Measurements from ENCODE around the gene IL1RL2. TPM values are rescaled to one million over a fixed set of nuclear protein-coding genes. Genes with fewer than 3 reads are reported as not detected.

Gene IL1RL2
- total RNA-seq, 4 donors from 2014 or later: 0.70 to 1.3 TPM; not detected in 2

GRCh38 chr2:102185347-102185746 is 1.5 kb upstream of the IL1RL2 start:
- no peak overlapping the region for H3K27ac ChIP-seq
- intact Hi-C loops (cut with DNase I; ENCODE audit: low total_unique reads): no loop called here
- TF ChIP-seq CTCF (IDR thresholded peaks at IDR 0.05): peak; percentile 24 to 44 (median 34)
- no peak for TF ChIP-seq POLR2A (IDR thresholded peaks at IDR 0.05)
- H3K9me3 ChIP-seq: no peaks in the 10 kb centered on the region
- no peaks in the 10 kb centered on the region for H3K36me3 ChIP-seq
- H3K4me3 ChIP-seq: no peak overlapping the region
- no peak for DNase-seq
- no peaks in the 10 kb centered on the region for H3K27me3 ChIP-seq
- H3K4me1 ChIP-seq: peaks cover 0 to 4% of the 10 kb centered on the region in 2 donors

DNA sequence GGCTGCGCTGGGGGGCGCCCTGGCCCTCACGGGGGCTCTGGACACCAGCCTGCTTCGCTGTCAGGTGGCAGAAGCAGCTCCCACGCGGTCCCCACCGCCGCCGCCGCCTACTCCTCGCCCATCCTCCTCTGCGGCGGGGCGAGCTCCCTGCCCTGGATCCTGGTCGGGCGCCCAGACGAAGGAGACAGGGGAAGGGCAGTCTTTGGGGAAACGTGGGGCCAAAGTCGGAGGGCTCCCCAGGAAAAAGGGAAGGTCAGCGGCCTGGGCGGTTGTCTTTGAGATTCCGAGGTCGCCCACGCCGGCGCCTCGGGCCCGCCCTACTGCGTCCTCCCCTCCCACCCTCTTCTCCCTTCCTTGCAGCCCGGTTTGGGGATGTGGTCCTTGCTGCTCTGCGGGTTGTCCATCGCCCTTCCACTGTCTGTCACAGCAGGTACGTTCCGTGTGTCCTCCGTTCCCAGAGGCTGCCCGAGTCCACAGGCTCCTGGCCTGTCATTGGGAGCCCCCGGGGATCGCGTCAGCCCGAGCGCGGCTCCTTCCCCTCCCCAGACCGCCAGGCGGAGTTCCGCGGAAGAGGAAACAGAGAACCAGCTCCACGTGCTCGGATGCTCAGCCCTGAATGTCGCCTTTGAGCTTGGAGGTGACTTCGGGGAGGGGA is 800 bp downstream of the IL1RL2 start:
- H3K4me1 ChIP-seq: peaks cover 0 to 4% of the 10 kb centered on the region in 2 donors
- no peaks in the 10 kb centered on the region for H3K36me3 ChIP-seq
- peak; percentile 24 to 50 for DNase-seq
- TF ChIP-seq CTCF (IDR thresholded peaks at IDR 0.05) (peak; percentile 11 to 43 (median 28)), POLR2A (IDR thresholded peaks at IDR 0.05) (no peak)
- H3K27me3 ChIP-seq: no peaks in the 10 kb centered on the region
- intact Hi-C loops (cut with DNase I; ENCODE audit: low total_unique reads): no loop called here
- peak overlapping the region; percentile 32 to 60 for H3K27ac ChIP-seq
- no peaks in the 10 kb centered on the region for H3K9me3 ChIP-seq
- H3K4me3 ChIP-seq: peak overlapping the region; percentile 40 to 41

DNA sequence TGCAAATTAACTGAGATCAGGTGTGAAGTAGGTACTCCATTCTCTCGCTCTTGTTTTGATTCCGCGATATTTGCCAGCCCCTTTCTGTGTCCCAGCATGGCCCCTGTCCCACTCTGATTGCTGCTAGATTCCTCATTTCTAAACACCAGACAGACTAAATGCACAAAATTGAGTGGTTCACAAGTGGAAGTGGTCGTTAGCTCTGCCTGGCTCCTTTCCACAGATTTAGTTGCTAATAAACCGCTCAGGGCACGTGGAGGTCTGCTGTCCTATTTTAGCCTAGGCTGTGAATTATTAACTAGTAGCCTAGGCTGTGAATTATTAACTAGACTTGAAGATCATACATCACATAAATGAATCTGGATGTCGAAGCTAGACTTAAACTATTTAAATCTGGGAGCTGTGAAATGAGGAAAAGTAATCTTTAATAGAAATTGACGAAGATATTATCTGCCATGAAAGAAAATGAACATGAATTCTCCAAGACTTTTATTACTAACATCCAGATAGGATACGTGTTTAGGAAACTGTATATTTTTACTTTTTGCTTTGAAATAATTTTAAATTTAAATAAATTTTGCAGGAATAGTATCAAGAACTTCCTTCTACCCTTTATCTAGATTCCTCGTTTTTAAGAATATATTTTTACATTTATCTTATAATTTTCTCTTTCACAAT is 3.7 kb downstream of the IL1RL2 start:
- TF ChIP-seq CTCF (IDR thresholded peaks at IDR 0.05) (no peak), POLR2A (IDR thresholded peaks at IDR 0.05) (no peak)
- intact Hi-C loops (cut with DNase I; ENCODE audit: low total_unique reads): no loop called here
- no peak overlapping the region for H3K4me3 ChIP-seq

GRCh38 chr2:102191501-102191900 is 4.7 kb downstream of the IL1RL2 start:
- Histone ChIP-seq H3K4me1 (peaks cover 0 to 4% of the 10 kb centered on the region in 2 donors), H3K27ac (no peak overlapping the region), H3K9me3 (no peaks in the 10 kb centered on the region), H3K4me3 (no peak overlapping the region), H3K36me3 (no peaks in the 10 kb centered on the region), H3K27me3 (no peaks in the 10 kb centered on the region)
- TF ChIP-seq POLR2A (IDR thresholded peaks at IDR 0.05) (no peak), CTCF (IDR thresholded peaks at IDR 0.05) (no peak)
- intact Hi-C loops (cut with DNase I; ENCODE audit: low total_unique reads): no loop called here
- no peak for DNase-seq

More for the DNA sequence above, 3.7 kb downstream of the IL1RL2 start:
- Histone ChIP-seq H3K4me1 (peaks cover 0 to 4% of the 10 kb centered on the region in 2 donors), H3K36me3 (no peaks in the 10 kb centered on the region), H3K27me3 (no peaks in the 10 kb centered on the region), H3K9me3 (no peaks in the 10 kb centered on the region), H3K27ac (no peak overlapping the region)
- no peak for DNase-seq

GRCh38 chr2:102193074-102193473 is 6.3 kb downstream of the IL1RL2 start:
- Histone ChIP-seq H3K27ac (no peak overlapping the region), H3K9me3 (no peaks in the 10 kb centered on the region), H3K27me3 (no peaks in the 10 kb centered on the region), H3K4me1 (no peaks in the 10 kb centered on the region), H3K36me3 (no peaks in the 10 kb centered on the region), H3K4me3 (no peak overlapping the region)
- intact Hi-C loops (cut with DNase I; ENCODE audit: low total_unique reads): no loop called here
- TF ChIP-seq POLR2A (IDR thresholded peaks at IDR 0.05): no peak
- DNase-seq: no peak
